Thymus (tissue), 11 donors: ENCODE results near the gene LITAF. TPM values are rescaled to one million over a fixed set of nuclear protein-coding genes. Genes with fewer than 3 reads are reported as not detected.

Experiments
- DNase-seq, 9 donors: peaks; one replicate each; pipeline ENCODE4 v3.0.0-alpha.2; 2013; ENCODE audit warnings: low spot score in 9 of 9, low read depth in 6 of 9, missing footprints in 1 of 9
- H3K27ac ChIP-seq, 2 donors: one replicate each; pipeline ENCODE4 v1.5.1; 2013; ENCODE audit warnings: control low read depth in 1 of 2, low read depth in 1 of 2, low read length in 1 of 2, mild to moderate bottlenecking in 1 of 2, moderate library complexity in 1 of 2
- H3K27me3 ChIP-seq, 2 donors: one replicate each; pipeline ENCODE4 v1.5.1; 2013; ENCODE audit warnings: low read length in 1 of 2; ENCODE audit not compliant: control insufficient read depth in 2 of 2, insufficient read depth in 1 of 2
- H3K36me3 ChIP-seq, 2 donors: one replicate each; pipeline ENCODE4 v1.5.1; 2013; ENCODE audit warnings: low read length in 1 of 2, mild to moderate bottlenecking in 1 of 2, moderate library complexity in 1 of 2; ENCODE audit not compliant: control insufficient read depth in 2 of 2, insufficient read depth in 2 of 2
- H3K4me1 ChIP-seq, 2 donors: one replicate each; pipeline ENCODE4 v1.5.1; 2013; ENCODE audit warnings: low read length in 2 of 2; ENCODE audit not compliant: control insufficient read depth in 2 of 2, insufficient read depth in 2 of 2
- H3K4me3 ChIP-seq, 2 donors: one replicate each; pipeline ENCODE4 v1.5.1; 2013; ENCODE audit warnings: low read length in 2 of 2, control low read depth in 1 of 2, mild to moderate bottlenecking in 1 of 2
- H3K9me3 ChIP-seq, 2 donors: one replicate each; pipeline ENCODE4 v1.5.1; 2013; ENCODE audit warnings: low read length in 1 of 2, mild to moderate bottlenecking in 1 of 2; ENCODE audit not compliant: control insufficient read depth in 2 of 2, insufficient read depth in 1 of 2
- WGBS: extraction: QIAGEN DNeasy Blood & Tissue Kit; methylation state at CpG from one replicate; pipeline ENCODE4 v1.1.7; 2013; 5-methylcytosine and 5-hydroxymethylcytosine counted together
- polyA plus RNA-seq: library from polyadenylated mRNA; stranded (reverse); fragments of 200-250 nt; gene quantifications from one replicate; pipeline ENCODE4 v1.2.3, GENCODE V29; 2013
- total RNA-seq: library from RNA; stranded (reverse); fragments of 120-200 nt; gene quantifications from one replicate; pipeline ENCODE4 v1.2.4, GENCODE V29; 2013
- donor health status: healthy.

The LITAF gene
- total and polyA plus RNA-seq, 2 donors: 37.1 to 95.0 TPM

GRCh38 chr16:11530171-11530940 lies 56.4 kb downstream of the LITAF start:
- WGBS: 97% methylated on average over 8 of the region's 8 CpGs
- Histone ChIP-seq H3K27me3 (peaks cover 0 to 20% of the 10 kb centered on the region in 2 donors), H3K4me1 (no peaks in the 10 kb centered on the region), H3K4me3 (no peak overlapping the region), H3K9me3 (no peaks in the 10 kb centered on the region), H3K36me3 (no peaks in the 10 kb centered on the region), H3K27ac (no peak overlapping the region)
- no peak for DNase-seq

- 92% methylated on average over 4 of the region's 4 CpGs for WGBS
- peaks cover 0 to 20% of the 10 kb centered on the region in 2 donors for H3K27me3 ChIP-seq
- no peak for DNase-seq
- H3K27ac ChIP-seq: no peak overlapping the region
- no peaks in the 10 kb centered on the region for H3K36me3 ChIP-seq
- no peak overlapping the region for H3K4me3 ChIP-seq
- H3K9me3 ChIP-seq: no peaks in the 10 kb centered on the region
- H3K4me1 ChIP-seq: no peaks in the 10 kb centered on the region
Measured at GRCh38 chr16:11529285-11529684, 57.4 kb downstream of the LITAF start.

DNA sequence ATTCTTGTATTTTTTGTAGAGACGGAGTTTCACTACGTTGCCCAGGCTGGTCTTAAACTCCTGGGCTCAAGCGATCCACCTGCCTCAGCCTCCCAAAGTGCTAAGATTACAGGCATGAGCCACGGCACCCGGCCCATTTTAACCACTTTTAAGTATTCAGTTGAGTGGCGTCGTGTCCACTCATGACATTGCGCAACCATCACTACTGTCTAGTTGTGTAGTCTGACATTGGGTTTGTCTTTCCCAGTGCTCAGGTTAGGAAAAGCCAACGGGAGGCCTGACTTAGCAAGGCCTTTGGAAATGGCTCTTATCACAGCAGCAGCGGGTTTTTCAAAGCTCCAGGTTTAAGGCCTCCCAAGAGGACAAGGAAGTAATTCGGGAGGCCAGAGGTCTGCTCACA lies 58.7 kb downstream of the LITAF start:
- 95% methylated on average over 11 of the region's 11 CpGs for WGBS
- H3K9me3 ChIP-seq: no peaks in the 10 kb centered on the region
- H3K4me1 ChIP-seq: no peaks in the 10 kb centered on the region
- no peak overlapping the region for H3K27ac ChIP-seq
- no peak overlapping the region for H3K4me3 ChIP-seq
- H3K36me3 ChIP-seq: no peaks in the 10 kb centered on the region
- peaks cover 0 to 20% of the 10 kb centered on the region in 2 donors for H3K27me3 ChIP-seq
- DNase-seq: no peak

DNA sequence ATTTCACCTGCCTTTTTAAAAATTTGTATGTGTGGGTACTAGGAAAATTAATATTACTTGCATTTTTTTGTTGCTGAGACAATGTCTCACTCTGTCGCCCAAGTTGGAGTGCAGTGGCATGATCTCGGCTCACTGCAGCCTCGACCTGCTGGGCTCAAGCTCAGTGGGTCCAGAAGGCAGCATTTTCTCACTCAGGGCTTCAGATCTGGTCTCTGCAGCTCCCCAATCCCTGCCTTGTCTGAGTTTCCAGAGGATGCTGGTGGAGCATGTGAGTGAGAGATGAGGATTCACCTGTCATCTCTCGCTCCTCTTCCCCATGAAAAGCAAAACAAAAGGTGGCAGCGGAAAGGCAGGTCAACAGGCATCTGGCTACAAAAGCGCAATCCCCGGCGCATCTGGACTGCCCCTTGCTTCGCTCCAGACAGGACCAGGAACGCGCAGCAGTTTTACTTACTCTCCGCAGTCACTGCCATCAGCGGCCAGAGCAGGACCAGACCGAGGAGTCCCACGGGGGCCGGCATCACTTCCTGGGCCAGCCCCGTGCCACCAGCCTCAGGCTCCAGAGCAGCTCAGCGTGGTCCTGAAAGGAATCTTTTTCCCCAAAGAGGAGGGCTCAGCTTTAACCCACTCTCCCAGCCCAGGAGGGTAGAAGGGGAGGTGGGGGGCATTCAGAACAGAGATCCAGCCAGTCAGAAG lies 59.9 kb downstream of the LITAF start:
- Histone ChIP-seq H3K4me3 (no peak overlapping the region), H3K4me1 (no peaks in the 10 kb centered on the region), H3K27me3 (peaks cover 0 to 20% of the 10 kb centered on the region in 2 donors), H3K27ac (no peak overlapping the region), H3K36me3 (no peaks in the 10 kb centered on the region), H3K9me3 (no peaks in the 10 kb centered on the region)
- no peak for DNase-seq
- WGBS: 54% methylated on average over 18 of the region's 18 CpGs

DNA sequence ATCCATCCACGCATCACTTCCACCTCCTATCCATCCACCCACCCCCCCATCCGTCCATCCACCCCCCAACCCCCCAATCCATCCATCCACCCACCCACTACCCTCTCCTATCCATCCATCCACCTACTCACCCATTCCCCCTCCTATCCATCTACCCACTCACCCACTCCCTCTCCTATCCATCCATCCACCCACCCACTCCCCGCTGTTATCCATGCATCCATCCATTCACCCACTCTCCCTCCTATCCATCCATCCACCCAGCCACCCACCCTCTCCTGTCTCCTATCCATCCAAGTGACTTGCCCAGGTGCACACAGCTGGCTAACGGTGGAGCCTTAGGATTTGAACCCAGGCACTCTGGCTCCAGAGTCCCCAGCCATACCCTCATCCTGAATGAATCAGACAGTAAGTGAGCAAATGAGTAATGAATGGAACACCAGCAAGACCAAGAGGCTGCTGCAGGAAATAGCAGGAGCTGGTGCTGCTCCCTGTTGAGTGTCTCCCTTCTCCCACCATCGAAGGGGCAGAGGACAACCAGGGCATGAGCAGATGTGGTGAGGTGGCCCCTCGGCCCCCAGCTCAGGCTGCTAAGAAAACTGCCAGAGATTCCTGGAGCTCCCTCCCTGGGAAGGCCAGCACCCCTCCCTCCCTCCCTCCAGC lies 62.5 kb downstream of the LITAF start:
- Histone ChIP-seq H3K9me3 (peaks cover 0 to 3% of the 10 kb centered on the region in 2 donors), H3K4me1 (no peaks in the 10 kb centered on the region), H3K36me3 (no peaks in the 10 kb centered on the region), H3K4me3 (no peak overlapping the region), H3K27ac (no peak overlapping the region), H3K27me3 (peaks cover 0 to 20% of the 10 kb centered on the region in 2 donors)
- WGBS: 95% methylated on average over 6 of the region's 6 CpGs
- no peak for DNase-seq

DNA sequence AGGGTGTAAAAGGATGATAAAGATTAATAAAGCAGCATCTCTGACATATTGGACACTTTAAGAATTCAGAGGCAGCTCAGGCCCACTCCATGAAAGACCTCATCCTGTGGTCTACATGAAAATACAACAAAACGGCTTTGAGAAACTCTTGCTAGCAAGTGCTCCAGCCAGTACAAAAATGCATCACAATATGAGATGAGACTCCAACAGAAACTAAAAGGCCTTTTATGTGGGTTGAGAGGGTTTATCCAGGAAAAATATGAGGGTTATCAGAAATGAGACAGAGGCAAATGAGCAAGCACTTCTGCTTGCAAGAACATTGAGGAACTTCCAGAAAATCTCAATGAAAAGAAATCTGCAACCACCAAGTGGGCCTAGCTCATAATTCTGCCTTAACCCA lies 65.7 kb downstream of the LITAF start:
- Histone ChIP-seq H3K27ac (no peak overlapping the region), H3K27me3 (peaks cover 0 to 3% of the 10 kb centered on the region in 2 donors), H3K4me3 (no peak overlapping the region), H3K36me3 (no peaks in the 10 kb centered on the region), H3K4me1 (no peaks in the 10 kb centered on the region), H3K9me3 (peaks cover 0 to 3% of the 10 kb centered on the region in 2 donors)
- 94% methylated on average over 1 of the region's 1 CpG for WGBS
- no peak for DNase-seq

GRCh38 chr16:11520442-11520841 lies 66.3 kb downstream of the LITAF start:
- Histone ChIP-seq H3K9me3 (peaks cover 0 to 3% of the 10 kb centered on the region in 2 donors), H3K4me3 (no peak overlapping the region), H3K4me1 (no peaks in the 10 kb centered on the region), H3K27me3 (peaks cover 0 to under 1% of the 10 kb centered on the region in 2 donors), H3K27ac (no peak overlapping the region), H3K36me3 (no peaks in the 10 kb centered on the region)
- DNase-seq: no peak
- WGBS: 98% methylated on average over 10 of the region's 10 CpGs

- no peak overlapping the region for H3K4me3 ChIP-seq
- 96% methylated on average over 5 of the region's 5 CpGs for WGBS
Measured at GRCh38 chr16:11517961-11518360, 68.8 kb downstream of the LITAF start.

More at GRCh38 chr16:11517961-11518360, 68.8 kb downstream of the LITAF start:
- no peak overlapping the region for H3K27ac ChIP-seq
- no peak for DNase-seq
- H3K4me1 ChIP-seq: no peaks in the 10 kb centered on the region
- no peaks in the 10 kb centered on the region for H3K36me3 ChIP-seq
- H3K9me3 ChIP-seq: peaks cover 0 to 3% of the 10 kb centered on the region in 2 donors
- H3K27me3 ChIP-seq: no peaks in the 10 kb centered on the region
